Uterus (tissue), 4 donors: ENCODE data around the gene PRAMEF1. TPM values are rescaled to one million over a fixed set of nuclear protein-coding genes. Genes with fewer than 3 reads are reported as not detected.

Experiments
- total RNA-seq, 4 donors: library from RNA; depleted of rRNA in 3 of 4; stranded (reverse); fragments of >200 nt in 3 of 4; gene quantifications; one replicate each; pipeline versions ENCODE4 v1.1.0 to v1.2.4, GENCODE V29; 2014 to 2023
- donor health status: DM: yes; HTN: yes; CAD: no.

The PRAMEF1 gene
- total RNA-seq, 4 donors from 2014 or later = not detected

Other genes starting within 250 kb of the PRAMEF1 start
- gene DHRS3, start 173.2 kb upstream of the PRAMEF1 start, total RNA-seq = 10 to 100 TPM; 12.6 to 82.0 (median 51.5) TPM
- under 1 TPM in 2 of 4 donors, not detected in 2; 0.14 to 0.46 TPM for gene AADACL4, start 147.3 kb upstream of the PRAMEF1 start, total RNA-seq
- not detected for gene AADACL3, start 75.3 kb upstream of the PRAMEF1 start, total RNA-seq
- gene CFAP107, start 45.2 kb upstream of the PRAMEF1 start, total RNA-seq = under 1 TPM in 1 of 4 donors, not detected in 3; 0.14 TPM
- not detected for gene PRAMEF12, start 17.7 kb upstream of the PRAMEF1 start, total RNA-seq
- not detected for gene PRAMEF11, start 40.0 kb downstream of the PRAMEF1 start, total RNA-seq
- not detected for gene HNRNPCL1, start 57.3 kb downstream of the PRAMEF1 start, total RNA-seq
- gene PRAMEF2, start 65.7 kb downstream of the PRAMEF1 start, total RNA-seq = not detected
- not detected for gene PRAMEF4, start 94.8 kb downstream of the PRAMEF1 start, total RNA-seq
- gene PRAMEF10, start 106.9 kb downstream of the PRAMEF1 start, total RNA-seq = not detected
- not detected for gene PRAMEF7, start 125.2 kb downstream of the PRAMEF1 start, total RNA-seq
- not detected for gene PRAMEF6, start 156.2 kb downstream of the PRAMEF1 start, total RNA-seq